SK-N-SH (cell line): ENCODE measurements around the gene GAGE12J.

Source experiments
- CHD2 ChIP-seq: fragments of 150-350 bp; IDR thresholded peaks from 2 replicates; pipeline ENCODE4 v1.6.1; 2018; ENCODE audit warnings: low read length; ENCODE audit not compliant: partially characterized antibody
- ELF1 ChIP-seq: IDR thresholded peaks from 2 replicates; pipeline ENCODE4 v1.4.0; 2012
- EZH2phosphoT487 ChIP-seq: fragments of 200-600 bp; sonication (generic); IDR thresholded peaks from 2 replicates; pipeline ENCODE4 v1.6.1; 2017; ENCODE audit warnings: low read depth, mixed run types, mild to moderate bottlenecking, antibody characterized with exemption, moderate library complexity, borderline replicate concordance
- GABPA ChIP-seq: IDR thresholded peaks from 2 replicates; pipeline ENCODE4 v1.4.0; 2012; ENCODE audit warnings: low read depth, mild to moderate bottlenecking
- JUND ChIP-seq: IDR thresholded peaks from 2 replicates; pipeline ENCODE4 v1.4.0; 2012
- MAX ChIP-seq: IDR thresholded peaks from 2 replicates; pipeline ENCODE4 v1.4.0; 2012; ENCODE audit warnings: low read depth
- MEF2A ChIP-seq: IDR thresholded peaks from 2 replicates; pipeline ENCODE4 v1.4.0; 2012; ENCODE audit warnings: low read depth, borderline replicate concordance
- NFIC ChIP-seq: IDR thresholded peaks from 2 replicates; pipeline ENCODE4 v1.4.0; 2012; ENCODE audit warnings: borderline replicate concordance
- NRF1 ChIP-seq: IDR thresholded peaks from 2 replicates; pipeline ENCODE4 v1.6.1; 2012; ENCODE audit warnings: low read depth, mild to moderate bottlenecking, low read length
- POLR2AphosphoS5 ChIP-seq: IDR thresholded peaks from 2 replicates; pipeline ENCODE4 v1.6.1; 2012; ENCODE audit warnings: low read depth, low read length
- RFX5 ChIP-seq: IDR thresholded peaks from 2 replicates; pipeline ENCODE4 v1.6.1; 2012; ENCODE audit warnings: mild to moderate bottlenecking, improper control_type of control experiment, low read length
- TAF1 ChIP-seq: IDR thresholded peaks from 2 replicates; pipeline ENCODE4 v1.6.1; 2012; ENCODE audit warnings: low read depth, mild to moderate bottlenecking, low read length, moderate library complexity, borderline replicate concordance
- TF ChIP-seq, protein P1 (sequence below): fragments of 200-600 bp; sonication (generic); IDR thresholded peaks from 2 replicates; pipeline ENCODE4 v1.6.1; 2017; ENCODE audit warnings: antibody characterized with exemption, mild to moderate bottlenecking, moderate library complexity

- TF ChIP-seq RFX5 (no peak), EZH2phosphoT487 (no peak), JUND (no peak), POLR2AphosphoS5 (no peak), MAX (no peak), GABPA (no peak), NRF1 (no peak), CHD2 (no peak), ELF1 (no peak), TAF1 (no peak), MEF2A (no peak), NFIC (no peak)
- TF ChIP-seq, protein P1, sequence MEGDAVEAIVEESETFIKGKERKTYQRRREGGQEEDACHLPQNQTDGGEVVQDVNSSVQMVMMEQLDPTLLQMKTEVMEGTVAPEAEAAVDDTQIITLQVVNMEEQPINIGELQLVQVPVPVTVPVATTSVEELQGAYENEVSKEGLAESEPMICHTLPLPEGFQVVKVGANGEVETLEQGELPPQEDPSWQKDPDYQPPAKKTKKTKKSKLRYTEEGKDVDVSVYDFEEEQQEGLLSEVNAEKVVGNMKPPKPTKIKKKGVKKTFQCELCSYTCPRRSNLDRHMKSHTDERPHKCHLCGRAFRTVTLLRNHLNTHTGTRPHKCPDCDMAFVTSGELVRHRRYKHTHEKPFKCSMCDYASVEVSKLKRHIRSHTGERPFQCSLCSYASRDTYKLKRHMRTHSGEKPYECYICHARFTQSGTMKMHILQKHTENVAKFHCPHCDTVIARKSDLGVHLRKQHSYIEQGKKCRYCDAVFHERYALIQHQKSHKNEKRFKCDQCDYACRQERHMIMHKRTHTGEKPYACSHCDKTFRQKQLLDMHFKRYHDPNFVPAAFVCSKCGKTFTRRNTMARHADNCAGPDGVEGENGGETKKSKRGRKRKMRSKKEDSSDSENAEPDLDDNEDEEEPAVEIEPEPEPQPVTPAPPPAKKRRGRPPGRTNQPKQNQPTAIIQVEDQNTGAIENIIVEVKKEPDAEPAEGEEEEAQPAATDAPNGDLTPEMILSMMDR, result no peak
Measured at GRCh38 chrX:49286581-49286980, 35.3 kb upstream of the GAGE12J start.
